Measurements from ENCODE around the gene P2RX6.
"Not testable (repeated sequence)": the region's sequence is repeated elsewhere in the genome, so short reads cannot be mapped to it uniquely, and the experiment has no call there.

P2RX6 gene

GRCh38 chr22:21033895-21034294 is 18.9 kb downstream of the P2RX6 start:
- DNase-seq = no peak

- no peak for DNase-seq
Observed at GRCh38 chr22:21034989-21035388, 20.0 kb downstream of the P2RX6 start.

- DNase-seq = no peak
Observed at GRCh38 chr22:21038405-21038804, 23.4 kb downstream of the P2RX6 start.

- DNase-seq = not testable (repeated sequence)
Observed at GRCh38 chr22:21039158-21039557, 24.2 kb downstream of the P2RX6 start.

- peak; percentile 77 for DNase-seq
Observed at GRCh38 chr22:21041937-21042336, 27.0 kb downstream of the P2RX6 start.

- DNase-seq = no peak
Observed at GRCh38 chr22:21042978-21043859, 28.3 kb downstream of the P2RX6 start.

- DNase-seq = no peak
Observed at GRCh38 chr22:21043860-21044535, 29.0 kb downstream of the P2RX6 start.

GRCh38 chr22:21044931-21045584 is 30.1 kb downstream of the P2RX6 start:
- DNase-seq = peak; percentile 9

GRCh38 chr22:21045585-21046294 is 30.8 kb downstream of the P2RX6 start, which contains the start of gene LRRC74B:
LRRC74B (plus strand) TSS chr22:21045946; CDS start chr22:21045987, 41 bp downstream.
- peak; percentile 89 for DNase-seq

- no peak for DNase-seq
Observed at GRCh38 chr22:21047035-21047661, 32.2 kb downstream of the P2RX6 start.

- no peak for DNase-seq
Observed at GRCh38 chr22:21047730-21048129, 32.8 kb downstream of the P2RX6 start.

GRCh38 chr22:21048448-21048847 is 33.5 kb downstream of the P2RX6 start:
- not testable (repeated sequence) for DNase-seq

- not testable (repeated sequence) for DNase-seq
Observed at GRCh38 chr22:21048965-21049364, 34.0 kb downstream of the P2RX6 start.

GRCh38 chr22:21051145-21051830 is 36.3 kb downstream of the P2RX6 start:
- DNase-seq = no peak

- no peak for DNase-seq
Observed at GRCh38 chr22:21051831-21052400, 37.0 kb downstream of the P2RX6 start.

- no peak for DNase-seq
Observed at GRCh38 chr22:21052715-21053459, 37.9 kb downstream of the P2RX6 start.

GRCh38 chr22:21054046-21054713 is 39.2 kb downstream of the P2RX6 start:
- no peak for DNase-seq

GRCh38 chr22:21054714-21055563 is 40.0 kb downstream of the P2RX6 start:
- DNase-seq = no peak

- DNase-seq = no peak
Observed at GRCh38 chr22:21055564-21055834, 40.5 kb downstream of the P2RX6 start.
